Cardiac septum (tissue), 1 donor: Measurements from ENCODE around the gene OCLN. TPM values are rescaled to one million over a fixed set of nuclear protein-coding genes. Genes with fewer than 3 reads are reported as not detected.
"Not testable (repeated sequence)": the region's sequence is repeated elsewhere in the genome, so short reads cannot be mapped to it uniquely, and the experiment has no call there.

Experiments
- DNase-seq: peaks from one replicate; pipeline ENCODE4 v3.0.0-alpha.2; 2020; ENCODE audit warnings: low spot score
- intact Hi-C: fragments of 100-400 bp; cut with DNase I; formaldehyde crosslinking; loops from one replicate; pipeline ENCODE4 v1.14.0; 2022
- total RNA-seq: library from RNA; stranded (reverse); fragmentation: NEBNext Ultra II Directional; extraction: Animal tissue kit (Norgen Biotek cat#: 25700); gene quantifications from one replicate; pipeline ENCODE4 v1.2.1, GENCODE V29; 2021
- donor health status: DM: no; HTN: no; CAD: no.

Gene OCLN
- total RNA-seq, 1 donor from 2014 or later = 0.51 TPM

DNA sequence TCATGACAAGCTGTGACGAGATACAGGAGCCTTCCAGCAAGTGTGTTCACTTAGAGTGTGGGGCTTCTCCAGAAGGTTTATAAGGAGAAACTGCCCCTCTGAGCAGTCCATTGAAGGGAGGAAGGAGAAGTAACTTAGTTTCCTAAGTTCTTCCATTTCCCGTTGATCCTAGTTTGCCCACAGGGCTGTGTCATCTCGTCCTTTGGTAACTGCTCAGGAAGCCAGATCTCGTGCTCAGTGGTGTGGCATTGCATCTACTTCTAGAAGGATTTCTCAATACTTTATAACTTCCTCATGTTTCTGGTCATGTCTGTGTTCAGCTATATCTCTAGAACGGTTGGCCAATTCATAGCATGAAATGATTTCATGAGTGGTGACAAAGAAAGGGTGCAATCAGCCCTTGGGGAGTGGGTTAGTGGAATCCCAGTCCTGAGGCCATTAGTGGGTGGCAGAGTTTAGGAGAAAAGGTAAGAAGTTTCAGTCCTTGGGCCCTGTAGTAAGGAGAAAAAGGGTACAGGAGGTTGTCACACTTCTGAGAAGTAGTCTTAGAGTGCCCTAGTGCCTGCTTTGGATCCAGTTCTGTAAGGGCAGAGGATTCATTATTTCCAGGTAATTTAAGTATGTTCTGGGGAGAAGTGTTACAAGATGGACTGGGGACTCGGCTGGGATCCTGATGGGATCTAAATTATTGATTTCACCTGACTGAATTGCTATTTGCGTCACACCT lies 103.7 kb downstream of the OCLN start:
- DNase-seq, intact Hi-C loops: not testable (repeated sequence)

DNA sequence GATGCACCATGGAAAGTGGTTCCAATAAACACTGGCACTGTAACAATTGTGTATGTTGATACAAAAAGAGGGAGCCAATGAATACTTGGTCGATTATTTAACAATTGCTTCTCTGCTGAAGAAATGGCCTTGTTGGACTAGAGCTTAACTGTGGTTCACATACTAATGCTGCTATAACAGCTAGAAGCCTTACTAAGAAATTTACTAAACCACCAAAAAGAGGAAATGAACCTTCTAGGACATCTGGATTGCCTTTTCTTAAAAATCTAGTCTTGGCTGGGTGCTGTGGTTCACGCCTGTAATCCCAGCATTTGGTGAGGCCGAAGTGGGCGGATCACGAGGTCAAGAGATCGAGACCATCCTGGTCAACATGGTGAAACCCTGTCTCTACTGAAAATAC lies 109.4 kb downstream of the OCLN start:
- DNase-seq, intact Hi-C loops: not testable (repeated sequence)

DNA sequence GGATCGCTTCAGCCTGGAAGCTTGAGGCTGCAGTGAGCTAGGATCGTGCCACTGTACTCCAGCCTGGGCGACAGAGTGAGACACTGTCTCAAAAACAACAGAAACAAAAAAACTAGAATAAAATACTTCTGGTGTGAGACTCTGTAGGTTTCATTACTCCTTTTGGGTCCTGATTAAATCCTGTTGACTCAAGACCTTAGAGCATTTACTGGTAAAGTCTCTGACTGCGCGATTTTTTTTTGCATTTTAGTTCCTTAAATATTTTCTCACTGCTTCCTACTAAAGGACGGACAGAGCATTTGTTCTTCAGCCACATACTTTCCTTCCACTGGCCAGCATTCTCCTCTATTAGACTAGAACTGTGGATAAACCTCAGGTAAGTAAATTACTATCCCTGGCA lies 114.2 kb downstream of the OCLN start:
- DNase-seq, intact Hi-C loops: not testable (repeated sequence)

Other genes with a start within 250 kb of the OCLN start
- gene CCDC125, start 160.0 kb upstream of the OCLN start, total RNA-seq = 2.9 TPM
- 35.1 TPM for gene AK6, start 123.3 kb upstream of the OCLN start, total RNA-seq
- gene TAF9, start 123.3 kb upstream of the OCLN start, total RNA-seq = 44.2 TPM
- 22.0 TPM for gene RAD17, start 123.0 kb upstream of the OCLN start, total RNA-seq
- 0.62 TPM for gene MARVELD2, start 77.7 kb upstream of the OCLN start, total RNA-seq
- gene GTF2H2C, start 67.4 kb downstream of the OCLN start, total RNA-seq = 11.1 TPM